Activated T-cell treated with anti-CD3 and anti-CD28 coated beads, Interleukin-2, amount 50 U/mL, for 24 hours (primary cell): ENCODE data around the gene SPRED1.
"Not testable (repeated sequence)": the region's sequence is repeated elsewhere in the genome, so short reads cannot be mapped to it uniquely, and the experiment has no call there.

Experiments
- DNase-seq: peaks from one replicate; pipeline ENCODE4 v3.0.0-alpha.2; 2020
- H3K27ac Mint-ChIP-seq: 2 replicates; pipeline ENCODE4 v1.8.0; 2020; ENCODE audit warnings: mild to moderate bottlenecking, mixed read lengths
- H3K27me3 Mint-ChIP-seq: 2 replicates; pipeline ENCODE4 v1.8.0; 2020; ENCODE audit warnings: mixed read lengths
- H3K36me3 Mint-ChIP-seq: 2 replicates; pipeline ENCODE4 v1.8.0; 2020; ENCODE audit warnings: low read depth, mixed read lengths
- H3K4me1 Mint-ChIP-seq: 2 replicates; pipeline ENCODE4 v1.8.0; 2020; ENCODE audit warnings: low read depth, mixed read lengths
- H3K4me3 Mint-ChIP-seq: 2 replicates; pipeline ENCODE4 v1.8.0; 2020; ENCODE audit warnings: mild to moderate bottlenecking, moderate library complexity, mixed read lengths
- H3K9me3 Mint-ChIP-seq: 2 replicates; pipeline ENCODE4 v1.8.0; 2020; ENCODE audit warnings: mixed read lengths

The SPRED1 gene

DNA sequence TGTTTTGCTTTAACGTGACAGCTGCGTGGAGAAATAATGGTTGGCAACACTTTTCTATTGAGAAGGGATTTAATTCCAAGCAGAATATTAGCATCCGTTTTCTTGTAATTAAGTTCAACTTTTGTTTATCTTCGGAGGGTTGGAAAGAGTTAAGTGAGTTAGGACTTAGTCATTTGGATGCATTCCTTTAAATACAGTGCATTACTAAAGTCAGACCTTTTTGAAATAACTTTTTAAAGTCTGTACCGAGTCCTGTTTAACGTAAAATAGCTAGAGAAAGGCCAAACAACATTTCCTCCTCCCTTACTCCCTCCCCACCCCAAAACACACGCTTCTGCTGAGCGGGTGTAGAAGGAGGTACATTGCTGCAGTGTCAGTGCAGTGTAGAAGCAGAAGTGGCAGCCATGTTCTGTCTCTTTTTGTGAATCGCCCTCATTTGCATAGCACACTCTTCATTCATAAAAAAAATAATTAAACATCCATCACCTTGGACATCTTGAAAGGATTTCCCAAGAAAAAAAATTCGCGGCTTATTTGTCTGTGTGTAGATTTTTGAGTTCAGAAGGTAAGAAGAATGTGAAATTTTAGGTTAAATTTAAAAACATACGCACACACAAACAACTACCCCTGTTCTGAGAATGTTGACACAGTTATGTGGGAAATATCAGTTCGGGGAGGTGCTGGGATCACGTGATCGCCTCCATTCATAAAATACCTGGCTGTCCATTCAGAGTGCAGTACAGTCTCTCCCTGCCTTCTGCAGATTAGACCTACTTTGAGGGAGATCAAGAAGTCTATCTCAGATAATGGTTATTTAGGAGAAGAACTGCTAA lies 1.6 kb downstream of the SPRED1 start:
- DNase-seq, result no peak
- H3K4me3 Mint-ChIP-seq, result peak overlapping the region; percentile 82

GRCh38 chr15:38255690-38256089 lies 3.1 kb downstream of the SPRED1 start:
- Mint-ChIP-seq H3K27ac (no peak overlapping the region), H3K36me3 (no peaks in the 10 kb centered on the region), H3K4me3 (no peak overlapping the region), H3K27me3 (peaks cover 19% of the 10 kb centered on the region), H3K4me1 (peaks cover 32% of the 10 kb centered on the region), H3K9me3 (no peaks in the 10 kb centered on the region)
- DNase-seq, result no peak

More for the DNA sequence above, 1.6 kb downstream of the SPRED1 start:
- Mint-ChIP-seq H3K27me3 (peaks cover 34% of the 10 kb centered on the region), H3K4me1 (peaks cover 33% of the 10 kb centered on the region), H3K27ac (peak overlapping the region; percentile 84), H3K9me3 (no peaks in the 10 kb centered on the region), H3K36me3 (no peaks in the 10 kb centered on the region)

DNA sequence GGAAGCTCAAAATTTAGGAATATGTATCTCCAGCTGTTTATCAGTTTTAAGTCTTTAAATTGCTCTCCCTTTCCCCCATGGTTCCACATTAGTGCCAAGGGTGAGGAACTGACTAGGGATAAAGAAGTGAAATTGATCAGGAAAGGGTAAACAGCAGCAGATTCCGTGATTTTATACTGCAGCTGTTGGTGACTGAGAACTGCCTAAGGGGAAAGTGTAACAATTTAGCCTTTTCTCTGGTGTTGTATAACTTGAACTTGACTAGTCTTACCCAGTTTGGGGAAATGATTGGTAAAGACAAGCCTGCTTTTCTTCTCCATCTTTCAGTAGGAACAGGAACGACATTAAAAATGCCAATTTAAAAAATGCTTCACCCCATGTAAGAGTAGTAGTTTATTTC lies 5.0 kb downstream of the SPRED1 start:
- Mint-ChIP-seq H3K9me3 (no peaks in the 10 kb centered on the region), H3K36me3 (no peaks in the 10 kb centered on the region), H3K27ac (no peak overlapping the region), H3K4me1 (peaks cover 21% of the 10 kb centered on the region), H3K4me3 (no peak overlapping the region), H3K27me3 (peaks cover 9% of the 10 kb centered on the region)
- DNase-seq, result no peak

DNA sequence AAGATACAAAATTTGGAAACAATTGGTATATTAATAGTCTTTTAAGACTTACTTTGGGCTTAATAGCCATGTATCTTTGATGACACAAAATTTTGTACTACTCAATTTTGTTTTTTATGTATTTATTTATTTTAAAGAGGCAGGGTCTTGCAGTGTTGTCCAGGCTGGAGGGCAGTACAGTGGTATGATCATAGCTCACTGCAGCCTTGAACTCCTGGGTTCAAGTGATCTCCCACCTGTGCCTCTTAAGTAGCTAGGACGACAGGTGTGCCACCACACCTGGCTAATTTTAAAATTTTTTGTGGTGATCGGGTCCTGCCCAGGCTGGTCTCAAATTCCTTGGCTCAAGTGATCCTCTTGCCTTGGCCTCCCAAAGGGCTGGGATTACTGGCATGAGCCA lies 6.5 kb downstream of the SPRED1 start:
- no peak for DNase-seq
- Mint-ChIP-seq H3K4me3 (no peak overlapping the region), H3K36me3 (no peaks in the 10 kb centered on the region), H3K27me3 (no peaks in the 10 kb centered on the region), H3K4me1 (peaks cover 9% of the 10 kb centered on the region), H3K27ac (no peak overlapping the region), H3K9me3 (no peaks in the 10 kb centered on the region)

DNA sequence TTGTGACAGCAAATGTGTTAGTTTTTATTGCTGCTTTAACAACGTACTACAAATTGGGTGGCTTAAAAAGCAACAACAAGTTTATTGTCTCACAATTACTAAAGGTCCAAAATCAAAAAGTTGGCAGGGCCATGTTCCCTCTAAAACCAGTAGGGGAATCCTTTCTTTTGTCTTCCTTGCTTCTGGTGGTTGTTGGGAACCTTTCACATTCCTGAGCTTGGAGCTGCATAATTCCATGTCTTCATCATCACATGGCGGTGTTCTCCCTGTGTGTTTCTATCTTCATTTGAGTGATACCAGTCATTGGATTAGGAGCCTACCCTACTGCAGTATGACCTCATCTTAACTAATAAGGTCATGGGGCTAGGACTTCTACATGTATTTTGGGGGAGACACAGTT lies 7.4 kb downstream of the SPRED1 start:
- no peak for DNase-seq
- Mint-ChIP-seq H3K4me1 (no peaks in the 10 kb centered on the region), H3K4me3 (no peak overlapping the region), H3K27ac (no peak overlapping the region), H3K36me3 (no peaks in the 10 kb centered on the region), H3K9me3 (no peaks in the 10 kb centered on the region), H3K27me3 (no peaks in the 10 kb centered on the region)

GRCh38 chr15:38263251-38263650 lies 10.6 kb downstream of the SPRED1 start:
- Mint-ChIP-seq H3K4me3 (no peak overlapping the region), H3K36me3 (no peaks in the 10 kb centered on the region), H3K27me3 (no peaks in the 10 kb centered on the region), H3K4me1 (no peaks in the 10 kb centered on the region), H3K9me3 (no peaks in the 10 kb centered on the region), H3K27ac (no peak overlapping the region)
- DNase-seq, result no peak

DNA sequence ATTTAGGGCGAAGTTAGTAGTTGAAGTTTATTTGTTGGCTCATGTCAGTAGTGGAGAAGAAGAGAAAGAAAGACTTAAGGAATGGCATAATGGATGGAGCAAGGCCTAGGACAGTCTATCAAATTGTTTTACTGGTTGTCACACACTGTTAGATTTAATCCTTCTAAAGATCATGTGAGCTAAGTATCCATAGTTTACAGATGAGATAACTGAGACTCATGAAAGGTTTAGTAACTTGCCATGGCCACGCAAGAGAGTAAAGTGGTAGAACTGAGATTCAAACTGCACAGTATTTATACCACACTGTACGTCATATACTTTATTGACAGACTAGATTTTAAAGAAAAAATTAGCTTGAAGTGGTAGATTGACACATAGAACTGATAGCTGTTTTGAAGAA lies 11.4 kb downstream of the SPRED1 start:
- no peak overlapping the region for H3K27ac Mint-ChIP-seq
- no peaks in the 10 kb centered on the region for H3K27me3 Mint-ChIP-seq
- no peak overlapping the region for H3K4me3 Mint-ChIP-seq
- no peak for DNase-seq
- no peaks in the 10 kb centered on the region for H3K4me1 Mint-ChIP-seq
- H3K36me3 Mint-ChIP-seq, result no peaks in the 10 kb centered on the region
- no peaks in the 10 kb centered on the region for H3K9me3 Mint-ChIP-seq

DNA sequence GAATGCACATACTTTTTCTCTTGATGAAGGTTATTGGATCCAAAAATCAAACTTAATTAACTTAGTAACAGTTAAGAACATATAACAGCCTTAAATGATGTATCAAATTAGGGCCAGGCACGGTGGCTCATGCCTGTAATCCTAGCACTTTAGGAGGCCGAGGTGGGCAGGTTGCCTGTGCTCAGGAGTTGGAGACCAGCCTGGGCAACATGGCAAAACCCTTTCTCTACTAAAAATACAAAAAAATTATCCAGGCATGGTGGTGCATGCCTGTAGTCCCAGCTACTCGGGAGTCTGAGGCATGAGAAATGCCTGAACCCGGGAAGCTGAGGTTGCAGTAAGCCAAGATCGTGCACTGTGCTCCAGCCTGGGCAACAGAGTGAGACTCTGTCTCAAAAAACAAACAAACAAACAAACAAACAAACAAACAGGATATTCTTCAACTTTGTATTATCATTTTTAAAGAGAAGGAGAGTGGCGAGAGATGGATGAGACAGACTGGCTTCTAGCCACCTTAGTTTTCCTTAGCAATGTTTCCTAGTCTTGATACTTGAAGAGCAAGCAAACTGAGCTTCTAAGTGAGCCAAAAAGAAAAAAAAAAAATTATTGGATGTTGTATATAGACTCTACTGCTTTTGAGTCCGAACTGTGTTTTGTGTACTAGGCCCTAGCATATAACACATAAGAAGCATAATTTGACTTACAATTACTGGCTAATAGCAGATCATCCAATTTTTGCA lies 13.8 kb downstream of the SPRED1 start:
- no peaks in the 10 kb centered on the region for H3K4me1 Mint-ChIP-seq
- H3K4me3 Mint-ChIP-seq, result no peak overlapping the region
- no peaks in the 10 kb centered on the region for H3K9me3 Mint-ChIP-seq
- H3K36me3 Mint-ChIP-seq, result no peaks in the 10 kb centered on the region
- H3K27me3 Mint-ChIP-seq, result peaks cover 3% of the 10 kb centered on the region
- no peak for DNase-seq
- no peak overlapping the region for H3K27ac Mint-ChIP-seq

GRCh38 chr15:38267421-38268022 lies 14.9 kb downstream of the SPRED1 start:
- no peak for DNase-seq
- H3K4me1 Mint-ChIP-seq, result no peaks in the 10 kb centered on the region
- H3K9me3 Mint-ChIP-seq, result no peaks in the 10 kb centered on the region
- H3K27me3 Mint-ChIP-seq, result peaks cover 7% of the 10 kb centered on the region
- H3K27ac Mint-ChIP-seq, result no peak overlapping the region
- H3K4me3 Mint-ChIP-seq, result no peak overlapping the region
- no peaks in the 10 kb centered on the region for H3K36me3 Mint-ChIP-seq

- H3K27me3 Mint-ChIP-seq, result peaks cover 12% of the 10 kb centered on the region
- H3K27ac Mint-ChIP-seq, result no peak overlapping the region
- H3K4me3 Mint-ChIP-seq, result no peak overlapping the region
- H3K4me1 Mint-ChIP-seq, result peaks cover 2% of the 10 kb centered on the region
- H3K36me3 Mint-ChIP-seq, result no peaks in the 10 kb centered on the region
- no peak for DNase-seq
- H3K9me3 Mint-ChIP-seq, result no peaks in the 10 kb centered on the region
Measured at GRCh38 chr15:38271144-38271543, 18.5 kb downstream of the SPRED1 start.

GRCh38 chr15:38271895-38272294 lies 19.3 kb downstream of the SPRED1 start:
- H3K36me3 Mint-ChIP-seq, result no peaks in the 10 kb centered on the region
- no peaks in the 10 kb centered on the region for H3K9me3 Mint-ChIP-seq

GRCh38 chr15:38272431-38272830 lies 19.8 kb downstream of the SPRED1 start:
- H3K9me3 Mint-ChIP-seq, H3K4me3 Mint-ChIP-seq, H3K27ac Mint-ChIP-seq, DNase-seq, H3K4me1 Mint-ChIP-seq, H3K36me3 Mint-ChIP-seq: not testable (repeated sequence)
- peaks cover 15% of the 10 kb centered on the region for H3K27me3 Mint-ChIP-seq

More at GRCh38 chr15:38271895-38272294, 19.3 kb downstream of the SPRED1 start:
- Mint-ChIP-seq H3K27me3 (peaks cover 12% of the 10 kb centered on the region), H3K4me1 (peaks cover 2% of the 10 kb centered on the region), H3K27ac (no peak overlapping the region), H3K4me3 (no peak overlapping the region)
- DNase-seq, result no peak

DNA sequence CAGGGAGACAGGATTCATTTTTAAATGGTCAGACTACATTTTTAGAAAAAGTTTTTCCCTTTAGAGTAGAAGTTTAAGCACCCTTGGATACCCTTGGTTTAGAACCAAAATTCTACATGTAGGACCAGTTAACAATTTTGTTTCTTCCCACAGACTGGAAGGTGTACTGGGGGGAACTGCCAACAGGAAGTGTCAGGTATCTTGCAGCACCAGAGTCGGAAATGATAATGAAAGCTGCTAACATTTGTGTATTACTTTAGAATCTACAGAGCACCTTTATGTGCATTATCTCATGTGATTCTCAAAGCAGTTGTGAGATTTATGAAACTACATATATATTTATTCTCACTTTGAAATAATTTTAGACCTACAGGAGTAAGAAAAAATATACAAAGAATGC lies 21.5 kb downstream of the SPRED1 start:
- peaks cover 19% of the 10 kb centered on the region for H3K27me3 Mint-ChIP-seq
- peaks cover 2% of the 10 kb centered on the region for H3K4me1 Mint-ChIP-seq
- no peaks in the 10 kb centered on the region for H3K36me3 Mint-ChIP-seq
- H3K27ac Mint-ChIP-seq, result no peak overlapping the region
- H3K9me3 Mint-ChIP-seq, result no peaks in the 10 kb centered on the region
- no peak for DNase-seq
- H3K4me3 Mint-ChIP-seq, result no peak overlapping the region

GRCh38 chr15:38275959-38276358 lies 23.3 kb downstream of the SPRED1 start:
- H3K36me3 Mint-ChIP-seq, result no peaks in the 10 kb centered on the region
- H3K4me3 Mint-ChIP-seq, result no peak overlapping the region
- DNase-seq, result no peak
- peaks cover 2% of the 10 kb centered on the region for H3K4me1 Mint-ChIP-seq
- H3K27ac Mint-ChIP-seq, result no peak overlapping the region
- peaks cover 23% of the 10 kb centered on the region for H3K27me3 Mint-ChIP-seq
- H3K9me3 Mint-ChIP-seq, result no peaks in the 10 kb centered on the region

DNA sequence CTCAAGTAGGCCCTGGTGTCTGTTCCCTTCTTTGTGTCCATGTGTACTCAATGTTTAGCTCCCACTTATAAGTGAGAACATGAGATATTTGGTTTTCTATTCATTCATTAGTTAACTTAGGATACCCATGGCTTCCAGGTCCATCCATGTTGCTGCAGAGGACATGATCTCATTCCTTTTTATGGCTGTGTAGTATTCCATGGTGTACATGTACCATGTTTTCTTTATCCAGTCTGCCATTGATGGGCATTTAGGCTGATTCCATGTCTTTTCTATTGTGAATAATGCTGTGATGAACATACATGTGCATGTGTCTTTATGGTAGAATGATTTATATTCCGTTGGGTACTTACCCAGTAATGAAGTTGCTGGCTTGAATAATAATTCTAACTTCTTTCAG lies 24.6 kb downstream of the SPRED1 start:
- H3K4me3 Mint-ChIP-seq, H3K36me3 Mint-ChIP-seq, H3K4me1 Mint-ChIP-seq, H3K27ac Mint-ChIP-seq, H3K9me3 Mint-ChIP-seq, DNase-seq: not testable (repeated sequence)
- peaks cover 27% of the 10 kb centered on the region for H3K27me3 Mint-ChIP-seq
